IPS-NIHi7 (cell line): ENCODE measurements around the gene LRRC56.

ENCODE experiments used
- DNase-seq: peaks from one replicate; pipeline ENCODE4 v3.0.0; 2012; ENCODE audit warnings: mixed read lengths; ENCODE audit errors: extremely low spot score

The LRRC56 gene

GRCh38 chr11:540583-541432 is 3.5 kb downstream of the LRRC56 start:
- no peak for DNase-seq

GRCh38 chr11:541433-541885 is 4.1 kb downstream of the LRRC56 start:
- no peak for DNase-seq

- DNase-seq, result no peak
Observed at GRCh38 chr11:544817-545166, 7.5 kb downstream of the LRRC56 start.

DNA sequence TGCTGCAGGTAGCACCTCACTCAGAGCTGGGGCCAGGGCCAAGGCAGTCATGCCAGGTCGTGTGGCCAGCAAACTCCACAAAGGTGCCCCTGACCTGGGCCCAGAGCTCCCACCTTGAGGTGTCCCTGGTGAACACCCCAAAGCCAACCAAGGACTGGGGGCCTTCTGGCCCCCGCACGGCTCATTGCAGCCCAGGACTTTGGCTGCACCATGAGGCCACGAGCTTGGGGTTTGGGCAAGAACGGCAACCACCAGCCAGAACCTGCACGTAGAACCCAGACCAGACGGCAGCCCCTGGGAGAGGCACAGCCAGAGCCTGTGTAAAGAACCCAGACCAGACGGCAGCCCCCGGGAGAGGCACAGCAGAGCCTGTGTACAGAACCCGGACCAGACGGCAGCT is 7.8 kb downstream of the LRRC56 start:
- DNase-seq, result no peak

- no peak for DNase-seq
Observed at GRCh38 chr11:548700-549603, 11.6 kb downstream of the LRRC56 start.

- no peak for DNase-seq
Observed at GRCh38 chr11:550021-550745, 12.9 kb downstream of the LRRC56 start.

DNA sequence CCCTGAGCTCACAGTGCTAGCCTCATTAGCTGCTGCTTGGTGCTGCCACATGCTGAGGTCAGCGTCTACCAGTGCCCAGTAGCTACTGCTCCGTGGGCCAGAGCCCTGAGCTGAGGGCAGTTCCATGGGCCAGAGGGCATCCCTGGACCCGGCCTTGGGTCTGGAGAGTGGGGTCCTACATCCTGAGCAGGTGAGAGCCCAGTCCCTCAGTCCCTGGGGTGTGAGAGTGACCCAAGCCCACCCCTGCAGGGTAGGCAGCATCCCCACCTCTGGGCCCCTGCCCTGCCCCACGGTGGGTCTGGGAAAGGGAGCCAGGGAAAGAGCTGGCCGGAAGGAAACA is 13.4 kb downstream of the LRRC56 start:
- no peak for DNase-seq

DNA sequence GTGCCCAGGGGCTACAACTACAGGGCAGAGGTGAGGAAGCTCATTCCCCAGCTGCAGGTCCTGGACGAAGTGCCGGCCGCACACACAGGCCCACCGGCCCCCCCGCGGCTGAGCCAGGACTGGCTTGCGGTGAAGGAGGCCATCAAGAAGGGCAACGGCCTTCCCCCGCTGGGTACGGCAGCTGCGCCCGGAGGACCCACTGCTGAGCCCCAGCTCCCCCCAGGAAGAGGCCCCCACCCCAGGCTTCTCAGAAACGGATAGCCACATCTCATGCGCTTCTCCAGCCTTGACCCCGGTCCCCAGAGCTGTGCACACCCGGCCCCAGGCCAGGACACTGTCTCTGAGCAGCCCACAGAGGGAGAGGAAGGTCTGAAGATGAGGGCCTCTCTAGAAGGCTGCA is 13.8 kb downstream of the LRRC56 start:
- DNase-seq, result no peak

GRCh38 chr11:551596-551995 is 14.3 kb downstream of the LRRC56 start:
- no peak for DNase-seq

- no peak for DNase-seq
Observed at GRCh38 chr11:553083-553987, 16.0 kb downstream of the LRRC56 start.

DNA sequence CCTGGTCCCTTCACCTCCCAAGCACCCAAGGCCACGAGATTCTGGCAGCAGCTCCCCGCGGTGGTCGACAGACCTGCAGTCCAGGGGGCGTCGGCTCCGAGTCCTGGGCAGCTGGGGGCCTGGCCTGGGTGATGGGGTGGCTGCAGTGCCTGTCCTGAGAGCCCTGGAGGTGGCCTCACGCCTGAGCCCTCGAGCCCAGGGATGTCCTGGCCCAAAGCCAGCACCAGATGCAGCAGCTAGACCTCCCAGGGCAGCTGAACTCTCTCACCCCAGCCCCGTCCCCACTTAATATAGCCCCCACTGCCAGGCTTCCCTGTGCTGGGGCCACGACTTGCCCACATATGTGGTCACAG is 16.6 kb downstream of the LRRC56 start:
- no peak for DNase-seq

- peak; percentile 88 for DNase-seq
Observed at GRCh38 chr11:554428-555226, 17.3 kb downstream of the LRRC56 start.

- no peak for DNase-seq
Observed at GRCh38 chr11:555227-555779, 18.0 kb downstream of the LRRC56 start.

GRCh38 chr11:555780-556661 is 18.7 kb downstream of the LRRC56 start:
- no peak for DNase-seq

GRCh38 chr11:556662-557256 is 19.4 kb downstream of the LRRC56 start:
- no peak for DNase-seq

GRCh38 chr11:557328-558132 is 20.2 kb downstream of the LRRC56 start:
- DNase-seq, result no peak

- DNase-seq, result no peak
Observed at GRCh38 chr11:558503-558902, 21.2 kb downstream of the LRRC56 start.
